Progenitor cell of endocrine pancreas (in vitro differentiated cells): ENCODE data around the gene MYO10. TPM values are rescaled to one million over a fixed set of nuclear protein-coding genes. Genes with fewer than 3 reads are reported as not detected.
"Not testable (repeated sequence)": the region's sequence is repeated elsewhere in the genome, so short reads cannot be mapped to it uniquely, and the experiment has no call there.

Experiments used
- DNase-seq: peaks from one replicate; pipeline ENCODE4 v3.0.0; 2021; ENCODE audit warnings: low spot score; ENCODE audit not compliant: unreplicated experiment
- H3K27ac Mint-ChIP-seq: 2 replicates; pipeline ENCODE4 v1.8.0; 2021; ENCODE audit warnings: mild to moderate bottlenecking, moderate library complexity, mixed read lengths
- H3K27me3 Mint-ChIP-seq: 2 replicates; pipeline ENCODE4 v1.8.0; 2021; ENCODE audit warnings: mixed read lengths
- H3K36me3 Mint-ChIP-seq: 2 replicates; pipeline ENCODE4 v1.8.0; 2022; ENCODE audit warnings: mixed read lengths; ENCODE audit not compliant: insufficient read depth
- H3K4me1 Mint-ChIP-seq: 2 replicates; pipeline ENCODE4 v1.8.0; 2021; ENCODE audit warnings: low read depth, mixed read lengths
- H3K4me3 Mint-ChIP-seq: 2 replicates; pipeline ENCODE4 v1.8.0; 2021; ENCODE audit warnings: low read depth, mild to moderate bottlenecking, moderate library complexity, mixed read lengths
- H3K9me3 Mint-ChIP-seq: 2 replicates; pipeline ENCODE4 v1.8.0; 2021; ENCODE audit warnings: low read depth, mixed read lengths
- long read RNA-seq: library from polyadenylated mRNA; unstranded; transcript quantifications from one replicate; pipeline ENCODE4 v2.0.0, GENCODE V29; 2020
- total RNA-seq: library from RNA; stranded (reverse); gene quantifications from 2 replicates; pipeline ENCODE4 v1.2.1, GENCODE V29; 2021
- TF ChIP-seq, protein P1 (sequence below): fragments of 200-600 bp; sonication (generic); IDR thresholded peaks from one replicate; pipeline ENCODE4 v1.5.0; 2021; ENCODE audit warnings: antibody characterized with exemption, mild to moderate bottlenecking; ENCODE audit not compliant: unreplicated experiment

The MYO10 gene
- 81.6 and 88.0 TPM in 2 replicates for total RNA-seq
- long read RNA-seq, transcript MYO10-208 (3 exons, 583 nt) = major isoform, 5 of 118 reads
- long read RNA-seq, partial matches to known transcripts = 111 of 118 reads
- long read RNA-seq, other reads (novel, unspliced or antisense) = 2 of 118 reads

DNA sequence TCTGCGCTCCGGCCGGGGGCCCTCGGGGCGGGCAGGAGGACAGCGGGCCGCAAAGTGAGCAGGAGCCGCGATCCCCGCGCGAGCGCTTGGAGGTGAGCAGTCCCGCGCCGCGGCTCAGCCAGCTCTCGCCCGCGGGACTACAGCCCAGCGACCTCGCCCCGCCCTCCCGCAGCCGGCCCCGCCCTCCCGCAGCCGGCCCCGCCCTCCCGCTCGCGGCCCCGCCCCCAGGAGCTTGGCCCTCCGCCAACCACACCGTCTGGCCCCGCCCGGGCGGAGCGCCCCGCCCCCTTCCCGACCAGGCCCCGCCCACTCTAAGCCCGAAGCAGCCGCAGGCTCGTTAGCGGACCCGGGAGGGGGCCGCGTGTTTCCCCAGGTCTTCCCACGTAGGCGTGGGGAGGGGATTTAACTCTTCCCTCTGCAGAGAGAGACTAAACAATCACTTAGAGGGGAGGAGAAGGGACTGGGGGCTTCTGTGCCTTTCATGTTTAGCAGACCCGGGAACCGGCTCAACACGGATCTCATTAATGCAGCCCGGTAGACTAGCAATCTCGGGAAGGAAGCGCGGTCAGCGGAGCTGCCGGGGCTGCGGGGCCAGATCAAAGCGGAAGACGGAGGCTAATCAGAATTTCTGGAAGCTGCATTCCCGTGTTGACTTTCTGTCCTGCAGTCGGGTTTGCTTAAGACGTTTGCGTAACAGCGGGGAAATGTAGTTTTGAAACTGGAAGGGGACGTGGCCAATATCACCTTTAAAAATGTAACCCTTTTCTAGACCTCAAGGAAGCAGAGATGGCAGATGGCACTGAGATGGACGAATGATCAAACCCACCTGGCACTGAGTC lies at the start of gene MYO10:
Gene MYO10, minus strand, starts transcription at position 139 of the 839 bp plus-strand sequence. CDS start 480 bp downstream, outside the sequence.
- no peaks in the 10 kb centered on the region for H3K36me3 Mint-ChIP-seq
- H3K4me1 Mint-ChIP-seq = peaks cover 33% of the 10 kb centered on the region
- peak within 1 kb of the TSS; percentile 97 for H3K27ac Mint-ChIP-seq
- TF ChIP-seq, protein P1, sequence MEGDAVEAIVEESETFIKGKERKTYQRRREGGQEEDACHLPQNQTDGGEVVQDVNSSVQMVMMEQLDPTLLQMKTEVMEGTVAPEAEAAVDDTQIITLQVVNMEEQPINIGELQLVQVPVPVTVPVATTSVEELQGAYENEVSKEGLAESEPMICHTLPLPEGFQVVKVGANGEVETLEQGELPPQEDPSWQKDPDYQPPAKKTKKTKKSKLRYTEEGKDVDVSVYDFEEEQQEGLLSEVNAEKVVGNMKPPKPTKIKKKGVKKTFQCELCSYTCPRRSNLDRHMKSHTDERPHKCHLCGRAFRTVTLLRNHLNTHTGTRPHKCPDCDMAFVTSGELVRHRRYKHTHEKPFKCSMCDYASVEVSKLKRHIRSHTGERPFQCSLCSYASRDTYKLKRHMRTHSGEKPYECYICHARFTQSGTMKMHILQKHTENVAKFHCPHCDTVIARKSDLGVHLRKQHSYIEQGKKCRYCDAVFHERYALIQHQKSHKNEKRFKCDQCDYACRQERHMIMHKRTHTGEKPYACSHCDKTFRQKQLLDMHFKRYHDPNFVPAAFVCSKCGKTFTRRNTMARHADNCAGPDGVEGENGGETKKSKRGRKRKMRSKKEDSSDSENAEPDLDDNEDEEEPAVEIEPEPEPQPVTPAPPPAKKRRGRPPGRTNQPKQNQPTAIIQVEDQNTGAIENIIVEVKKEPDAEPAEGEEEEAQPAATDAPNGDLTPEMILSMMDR = no peak
- H3K27me3 Mint-ChIP-seq = peaks cover 54% of the 10 kb centered on the region
- H3K4me3 Mint-ChIP-seq = peak within 1 kb of the TSS; percentile 95
- no peaks in the 10 kb centered on the region for H3K9me3 Mint-ChIP-seq
- DNase-seq = peak; percentile 94

DNA sequence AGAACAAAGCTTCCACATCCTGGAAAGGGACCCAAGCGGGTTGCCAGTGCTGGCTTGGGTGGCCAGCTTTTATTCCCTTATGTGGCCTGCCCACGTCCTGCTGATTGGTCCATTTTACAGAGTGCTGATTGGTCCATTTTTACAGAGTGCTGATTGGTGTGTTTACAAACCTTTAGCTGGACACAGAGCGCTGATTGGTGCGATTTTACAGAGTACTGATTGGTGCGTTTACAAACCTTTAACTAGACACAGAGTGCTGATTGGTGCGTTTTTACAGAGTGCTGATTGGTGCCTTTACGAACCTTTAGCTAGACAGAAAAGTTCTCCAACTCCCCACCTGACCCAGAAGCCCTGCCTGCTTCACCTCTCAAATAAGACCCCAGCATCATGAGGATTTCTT lies 49.2 kb upstream of the MYO10 start:
- H3K27me3 Mint-ChIP-seq, H3K9me3 Mint-ChIP-seq, H3K36me3 Mint-ChIP-seq, H3K4me3 Mint-ChIP-seq, H3K27ac Mint-ChIP-seq, H3K4me1 Mint-ChIP-seq, DNase-seq: not testable (repeated sequence)

DNA sequence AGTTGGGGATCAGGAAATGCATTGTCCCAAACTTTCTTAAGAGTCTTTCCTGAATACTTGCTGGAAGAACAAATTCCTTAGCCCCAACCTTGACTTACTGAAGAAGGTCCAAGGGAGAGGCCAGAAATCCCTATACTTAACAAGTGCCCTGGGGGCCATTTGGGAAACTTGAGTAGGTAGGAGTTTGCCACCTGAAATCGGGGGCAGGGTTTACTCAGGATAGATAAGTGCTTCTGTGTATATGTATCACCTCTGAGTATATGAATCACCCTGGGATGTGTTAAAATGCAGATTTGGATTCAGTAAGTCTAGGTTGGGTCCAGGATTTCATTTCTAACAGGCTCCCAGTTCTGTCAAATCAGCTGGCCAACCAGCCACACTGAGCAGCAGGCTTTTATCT lies 47.9 kb upstream of the MYO10 start:
- no peaks in the 10 kb centered on the region for H3K4me1 Mint-ChIP-seq
- no peak for DNase-seq
- H3K9me3 Mint-ChIP-seq = peaks cover 4% of the 10 kb centered on the region
- no peak overlapping the region for H3K27ac Mint-ChIP-seq
- no peaks in the 10 kb centered on the region for H3K36me3 Mint-ChIP-seq
- no peak overlapping the region for H3K4me3 Mint-ChIP-seq
- H3K27me3 Mint-ChIP-seq = no peaks in the 10 kb centered on the region
- TF ChIP-seq, protein P1 = no peak

DNA sequence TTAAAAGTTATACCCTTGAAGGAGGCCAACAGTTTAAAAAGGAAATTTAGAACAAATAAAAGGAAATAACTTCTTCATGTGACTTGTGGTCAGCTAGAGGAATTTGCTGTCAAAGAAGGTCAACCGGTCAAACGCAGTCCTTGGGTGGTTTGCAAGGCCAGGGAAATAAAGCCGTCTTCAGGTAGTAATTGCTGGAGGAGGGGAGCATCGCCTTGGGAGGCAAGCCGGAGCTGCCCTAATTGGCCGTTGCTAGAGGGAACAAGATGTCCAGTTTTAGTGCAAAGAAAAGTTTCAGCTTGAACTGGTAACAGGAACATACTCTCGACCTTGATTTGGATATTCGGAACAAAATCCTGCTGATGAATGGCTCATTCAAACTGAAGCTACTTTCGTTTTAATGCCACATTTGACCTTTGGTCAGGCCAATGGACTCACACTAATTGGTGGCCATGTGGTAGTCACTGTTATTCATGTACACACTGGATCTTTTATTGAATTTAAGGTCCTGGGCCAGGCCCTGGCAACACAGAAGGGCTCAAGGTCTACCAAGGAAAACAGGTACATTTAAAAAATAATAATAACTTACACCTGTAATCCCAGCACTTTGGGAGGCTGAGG lies 47.0 kb upstream of the MYO10 start:
- TF ChIP-seq, protein P1 = no peak
- Mint-ChIP-seq H3K27ac (no peak overlapping the region), H3K4me1 (no peaks in the 10 kb centered on the region), H3K36me3 (no peaks in the 10 kb centered on the region), H3K27me3 (no peaks in the 10 kb centered on the region), H3K9me3 (peaks cover 4% of the 10 kb centered on the region), H3K4me3 (no peak overlapping the region)
- DNase-seq = no peak

DNA sequence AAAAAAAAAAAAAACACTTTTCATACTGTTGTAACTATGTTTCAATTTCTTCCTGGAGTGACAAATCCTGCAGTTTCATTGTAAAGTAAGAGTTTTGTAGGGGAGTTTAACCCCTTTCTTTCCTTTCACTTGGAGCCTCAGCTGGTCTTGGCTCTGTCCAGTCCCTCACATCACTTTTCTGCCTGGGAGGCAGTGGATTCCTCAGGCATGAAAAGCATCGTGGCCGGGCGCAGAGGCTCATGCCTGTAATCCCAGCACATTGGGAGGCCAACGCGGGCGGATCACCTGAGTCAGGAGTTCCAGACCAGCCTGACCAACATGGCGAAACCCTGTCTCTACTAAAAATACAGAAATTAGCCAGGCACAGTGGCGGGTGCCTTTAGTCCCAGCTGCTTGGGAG lies 45.6 kb upstream of the MYO10 start:
- no peak overlapping the region for H3K4me3 Mint-ChIP-seq
- no peak for DNase-seq
- H3K9me3 Mint-ChIP-seq = peaks cover 4% of the 10 kb centered on the region
- no peak overlapping the region for H3K27ac Mint-ChIP-seq
- H3K27me3 Mint-ChIP-seq = no peaks in the 10 kb centered on the region
- no peaks in the 10 kb centered on the region for H3K36me3 Mint-ChIP-seq
- TF ChIP-seq, protein P1 = no peak
- no peaks in the 10 kb centered on the region for H3K4me1 Mint-ChIP-seq
